ENCODE data around the gene GDF2.

GDF2 gene

DNA sequence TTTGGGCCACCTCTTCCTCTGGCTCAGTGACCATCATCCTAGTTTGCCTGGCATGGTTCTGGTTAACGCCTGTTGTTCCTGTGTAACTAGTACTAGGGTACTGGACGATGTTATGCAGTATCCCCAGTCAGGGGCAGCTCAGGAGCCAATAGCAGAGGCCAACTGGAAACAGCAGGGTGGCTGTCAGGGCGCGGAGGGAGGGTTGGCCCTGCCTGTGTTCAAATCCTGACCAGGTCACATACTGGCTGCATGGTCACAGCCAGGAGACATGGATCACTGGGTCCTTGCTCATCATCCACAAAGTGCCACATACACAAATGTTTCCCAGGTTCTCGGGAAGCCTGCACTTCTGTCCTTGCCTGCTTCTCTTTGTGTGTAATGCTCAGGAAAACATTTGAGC is 13.7 kb downstream of the GDF2 start:
- no peak for DNase-seq

DNA sequence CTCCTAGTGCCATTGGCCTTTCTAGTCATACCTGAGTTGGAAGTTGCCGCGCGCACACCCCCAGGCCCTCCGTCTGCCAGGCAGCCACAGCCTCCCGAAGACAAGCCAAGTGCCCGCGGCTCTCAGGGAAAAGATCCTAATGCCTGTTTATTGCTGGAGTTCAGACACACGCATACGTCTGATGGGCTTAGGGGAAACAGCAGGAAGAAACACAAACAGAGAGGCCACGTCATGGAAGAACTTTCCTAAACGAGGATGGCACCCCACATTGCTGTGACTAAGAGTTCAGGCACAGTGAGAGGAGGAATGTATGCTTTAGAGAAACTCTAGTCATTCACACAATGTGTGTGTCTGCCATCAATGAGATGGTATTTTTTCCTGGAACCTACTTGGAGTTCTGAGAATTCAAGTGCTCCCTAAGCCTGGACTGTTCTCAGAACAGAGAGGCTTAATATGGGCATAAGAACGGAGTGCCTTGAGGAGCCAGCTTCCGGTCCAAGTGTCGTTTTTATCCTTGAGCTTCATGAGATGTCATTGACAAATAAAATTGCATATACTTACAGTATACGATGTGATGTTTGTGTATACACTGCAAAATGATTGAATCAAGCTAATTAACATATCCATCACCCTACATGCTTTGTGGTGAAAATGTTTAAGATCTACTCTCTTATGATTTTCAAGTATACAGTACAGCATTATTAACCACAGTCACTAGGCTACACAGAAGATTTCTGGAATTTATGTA is 14.3 kb downstream of the GDF2 start:
- no peak for DNase-seq

DNA sequence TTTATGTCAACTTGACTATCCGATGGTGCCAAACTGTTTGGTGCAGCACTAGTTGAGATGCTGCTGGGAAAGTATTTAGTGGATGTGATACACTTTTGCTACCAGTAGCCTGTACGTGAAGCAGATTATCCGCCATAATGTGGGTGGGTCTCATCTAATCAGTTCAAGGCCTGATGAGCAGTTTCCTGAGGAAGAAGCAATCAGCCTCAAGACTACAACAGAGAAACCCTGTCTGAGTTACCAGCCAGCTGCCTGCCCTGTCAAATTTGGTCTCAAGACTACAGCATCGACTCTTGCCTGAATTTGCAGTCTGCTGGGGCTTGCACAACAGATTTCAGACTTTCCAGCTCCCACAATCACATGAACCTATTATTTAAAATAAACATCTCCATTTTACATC is 15.1 kb downstream of the GDF2 start:
- DNase-seq, result no peak

DNA sequence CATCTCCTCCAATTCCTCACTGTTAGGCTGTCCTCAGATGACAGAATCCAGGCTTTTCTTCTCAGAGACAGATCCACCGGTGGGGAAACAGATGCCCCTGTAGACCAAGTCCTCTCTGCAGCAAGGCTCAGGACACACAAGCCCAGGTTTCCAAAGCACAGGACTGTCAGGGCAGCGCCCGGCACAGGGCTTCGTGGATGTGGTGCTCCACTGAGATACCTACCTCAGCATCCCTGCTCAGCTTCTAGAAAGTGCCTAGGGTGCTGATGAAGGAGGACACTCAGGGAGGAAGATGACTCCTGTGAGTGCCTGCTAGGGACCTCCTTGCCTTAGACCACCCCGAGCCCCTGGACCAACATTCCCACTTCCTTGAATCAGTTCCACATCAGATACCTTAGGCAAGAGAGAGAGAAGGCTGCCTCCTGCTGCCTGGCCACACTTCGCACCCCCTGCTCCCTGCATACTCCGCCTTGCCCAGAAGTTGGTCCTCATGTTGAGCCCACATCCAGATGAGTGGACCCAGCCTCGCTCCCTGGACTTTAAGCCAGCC is 17.0 kb downstream of the GDF2 start:
- no peak for DNase-seq

DNA sequence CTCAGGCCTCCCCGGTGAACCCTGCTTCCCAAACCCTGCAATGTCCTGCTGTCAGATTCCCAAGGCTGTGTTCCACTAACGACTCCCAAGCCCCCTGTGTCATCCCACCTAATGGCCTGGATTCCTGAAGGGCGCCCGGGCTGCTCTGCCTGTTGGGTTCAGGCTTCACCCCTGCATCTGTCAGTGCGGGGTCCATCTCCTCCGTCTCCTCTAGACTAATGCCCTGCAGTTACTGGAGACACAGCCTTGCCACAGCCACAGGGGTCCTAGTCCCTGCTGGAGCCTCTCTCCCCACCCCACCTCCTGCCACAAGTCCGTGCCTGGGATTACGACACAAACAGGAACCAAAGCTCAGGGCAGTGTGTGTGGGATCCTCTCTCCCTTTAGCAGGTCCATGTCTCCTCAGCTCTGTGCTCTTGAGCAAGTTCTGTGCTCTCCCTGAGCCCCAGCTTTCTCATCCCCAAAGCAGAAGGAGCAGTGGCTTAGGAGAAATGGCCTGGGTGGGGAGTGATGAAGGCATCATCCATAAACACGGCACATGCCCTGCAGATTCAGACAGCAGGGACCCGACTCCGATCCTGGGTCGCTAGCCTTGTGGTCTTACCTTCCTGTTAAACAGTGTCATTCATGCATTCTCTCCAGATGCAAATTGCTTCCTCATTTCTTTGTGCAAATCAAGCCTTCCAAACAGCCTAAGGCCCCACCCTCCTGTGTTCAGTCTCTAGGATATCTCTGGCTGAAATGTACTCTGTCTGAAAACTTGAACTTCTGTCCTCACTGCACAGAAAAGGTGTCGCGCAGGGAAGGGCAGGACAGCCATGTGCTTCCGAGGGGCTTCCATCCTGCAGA is 17.7 kb downstream of the GDF2 start:
- DNase-seq, result no peak

DNA sequence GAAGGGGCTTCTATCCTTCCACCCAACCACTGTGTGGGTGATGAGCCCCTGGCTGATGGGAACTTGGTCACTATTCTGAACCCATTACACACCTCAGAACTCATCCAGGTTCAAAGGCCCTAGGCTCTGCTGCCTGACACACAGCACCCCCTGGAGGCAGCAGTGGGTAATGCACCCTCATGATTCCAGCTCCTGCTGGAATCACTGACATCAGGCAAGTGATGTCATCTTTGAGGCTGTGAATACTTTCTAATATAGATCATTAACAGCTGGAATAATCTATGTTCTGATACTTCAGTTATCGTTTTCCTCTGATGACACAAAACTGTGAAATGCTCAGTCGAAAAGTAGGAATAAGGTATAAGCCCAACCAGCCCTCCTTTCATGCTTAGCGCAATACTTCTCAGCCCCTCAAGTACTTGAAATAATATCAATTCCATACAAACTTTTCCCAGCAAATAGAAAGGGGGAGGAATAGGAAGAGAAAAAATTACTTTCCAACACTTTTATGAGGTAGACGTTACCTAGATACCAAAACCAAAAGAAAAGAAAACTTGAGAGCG is 18.4 kb downstream of the GDF2 start:
- DNase-seq, result peak; percentile 22

DNA sequence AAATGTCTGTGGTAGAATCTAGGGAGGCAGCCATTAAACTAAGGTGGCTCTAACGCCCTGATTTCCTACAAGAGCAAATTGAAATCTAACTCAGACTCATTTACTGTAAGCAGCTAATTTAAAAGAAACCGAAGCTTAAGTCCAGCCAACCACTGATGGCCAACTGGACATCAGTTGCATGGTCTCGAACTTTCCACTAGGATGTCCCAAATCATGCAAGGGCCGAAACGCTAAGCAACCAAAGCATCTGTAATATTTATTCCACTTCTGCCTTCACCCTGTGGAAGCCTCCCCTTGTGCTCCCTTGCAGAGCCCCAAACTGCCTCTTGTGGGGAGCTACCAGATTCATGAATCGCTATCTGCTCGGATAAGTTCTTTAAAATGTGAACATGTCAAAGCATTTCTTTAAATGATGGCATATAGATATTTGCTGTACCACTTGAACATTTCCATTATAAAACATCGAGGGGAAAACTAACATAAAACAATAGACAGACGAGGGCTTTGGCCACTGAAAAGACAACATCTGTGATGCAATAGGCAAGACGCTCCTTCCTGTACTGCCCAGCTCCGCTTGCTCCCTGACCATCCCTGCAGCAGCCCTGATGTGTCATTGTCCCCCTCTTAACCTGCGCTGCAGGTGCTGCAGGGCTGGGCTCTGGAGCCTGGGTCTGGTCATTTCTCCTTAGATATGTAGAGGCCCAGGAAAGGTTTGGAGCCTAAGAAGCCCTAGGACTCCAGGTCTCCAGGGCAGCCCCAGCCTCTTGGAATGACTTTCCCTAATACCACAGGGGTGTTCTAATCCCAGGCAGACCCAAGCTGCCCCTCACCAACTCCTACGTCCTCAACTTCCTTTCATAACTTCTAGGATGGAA is 23.0 kb downstream of the GDF2 start:
- no peak for DNase-seq

DNA sequence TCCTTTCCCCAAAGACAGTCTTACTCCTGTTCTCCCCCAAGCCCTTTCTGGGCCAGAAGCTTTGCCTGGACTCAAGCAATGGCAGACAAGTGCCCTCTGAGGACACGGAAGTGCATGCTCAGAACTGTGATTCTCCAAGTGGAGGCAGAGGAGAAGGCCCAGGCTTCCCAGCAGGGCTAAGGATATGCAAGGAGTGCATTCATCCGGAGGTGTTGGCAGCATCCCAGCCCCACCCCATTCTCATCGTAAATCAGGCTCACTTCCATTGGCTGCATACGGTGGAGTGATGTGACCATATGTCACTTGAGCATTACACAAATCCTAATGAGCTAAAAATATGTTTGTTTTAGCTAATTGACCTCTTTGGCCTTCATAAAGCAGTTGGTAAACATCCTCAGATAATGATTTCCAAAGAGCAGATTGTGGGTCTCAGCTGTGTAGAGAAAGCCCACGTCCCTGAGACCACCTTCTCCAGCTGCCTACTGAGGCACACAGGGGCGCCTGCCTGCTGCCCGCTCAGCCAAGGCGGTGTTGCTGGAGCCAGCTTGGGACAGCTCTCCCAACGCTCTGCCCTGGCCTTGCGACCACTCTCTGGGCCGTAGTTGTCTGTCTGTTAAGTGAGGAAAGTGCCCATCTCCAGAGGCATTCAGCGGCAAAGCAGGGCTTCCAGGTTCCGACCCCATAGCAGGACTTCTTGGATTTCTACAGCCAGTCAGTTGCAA is 24.5 kb downstream of the GDF2 start:
- DNase-seq, result peak; percentile 65

DNA sequence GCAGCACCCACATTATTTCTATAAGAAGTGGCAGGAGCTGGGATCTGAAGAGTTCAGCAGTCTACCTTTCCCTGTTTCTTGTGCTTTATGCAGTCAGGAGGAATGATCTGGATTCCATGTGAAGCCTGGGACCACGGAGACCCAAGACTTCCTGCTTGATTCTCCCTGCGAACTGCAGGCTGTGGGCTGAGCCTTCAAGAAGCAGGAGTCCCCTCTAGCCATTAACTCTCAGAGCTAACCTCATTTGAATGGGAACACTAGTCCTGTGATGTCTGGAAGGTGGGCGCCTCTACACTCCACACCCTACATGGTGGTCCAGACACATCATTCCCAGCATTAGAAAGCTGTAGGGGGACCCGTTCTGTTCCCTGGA is 25.0 kb downstream of the GDF2 start:
- DNase-seq, result no peak

DNA sequence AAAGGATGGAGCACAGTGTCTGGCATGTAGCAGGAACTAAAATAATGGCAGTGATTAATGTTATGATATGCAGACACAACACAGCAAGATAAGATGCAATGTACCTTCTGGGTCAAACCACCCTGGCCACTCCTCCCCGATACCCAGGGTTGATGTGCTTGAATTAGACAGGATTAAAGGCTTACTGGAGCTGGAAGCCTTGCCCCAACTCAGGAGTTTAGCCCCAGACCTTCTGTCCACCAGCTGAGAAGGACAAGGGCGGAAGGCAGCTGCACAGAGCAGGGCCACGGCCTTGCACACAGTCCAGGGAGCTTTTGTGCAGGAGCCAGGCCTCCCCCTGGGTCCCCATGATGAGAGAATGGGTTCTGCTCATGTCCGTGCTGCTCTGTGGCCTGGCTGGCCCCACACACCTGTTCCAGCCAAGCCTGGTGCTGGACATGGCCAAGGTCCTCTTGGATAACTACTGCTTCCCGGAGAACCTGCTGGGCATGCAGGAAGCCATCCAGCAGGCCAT is 25.9 kb downstream of the GDF2 start, which contains the start of gene RBP3:
TSS of gene RBP3 (plus strand) at position 226 of the 514 bp plus-strand sequence. CDS start at position 348, 122 bp downstream.
- no peak for DNase-seq

DNA sequence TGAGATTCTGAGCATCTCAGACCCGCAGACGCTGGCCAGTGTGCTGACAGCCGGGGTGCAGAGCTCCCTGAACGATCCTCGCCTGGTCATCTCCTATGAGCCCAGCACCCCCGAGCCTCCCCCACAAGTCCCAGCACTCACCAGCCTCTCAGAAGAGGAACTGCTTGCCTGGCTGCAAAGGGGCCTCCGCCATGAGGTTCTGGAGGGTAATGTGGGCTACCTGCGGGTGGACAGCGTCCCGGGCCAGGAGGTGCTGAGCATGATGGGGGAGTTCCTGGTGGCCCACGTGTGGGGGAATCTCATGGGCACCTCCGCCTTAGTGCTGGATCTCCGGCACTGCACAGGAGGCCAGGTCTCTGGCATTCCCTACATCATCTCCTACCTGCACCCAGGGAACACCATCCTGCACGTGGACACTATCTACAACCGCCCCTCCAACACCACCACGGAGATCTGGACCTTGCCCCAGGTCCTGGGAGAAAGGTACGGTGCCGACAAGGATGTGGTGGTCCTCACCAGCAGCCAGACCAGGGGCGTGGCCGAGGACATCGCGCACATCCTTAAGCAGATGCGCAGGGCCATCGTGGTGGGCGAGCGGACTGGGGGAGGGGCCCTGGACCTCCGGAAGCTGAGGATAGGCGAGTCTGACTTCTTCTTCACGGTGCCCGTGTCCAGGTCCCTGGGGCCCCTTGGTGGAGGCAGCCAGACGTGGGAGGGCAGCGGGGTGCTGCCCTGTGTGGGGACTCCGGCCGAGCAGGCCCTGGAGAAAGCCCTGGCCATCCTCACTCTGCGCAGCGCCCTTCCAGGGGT is 26.6 kb downstream of the GDF2 start:
- no peak for DNase-seq

DNA sequence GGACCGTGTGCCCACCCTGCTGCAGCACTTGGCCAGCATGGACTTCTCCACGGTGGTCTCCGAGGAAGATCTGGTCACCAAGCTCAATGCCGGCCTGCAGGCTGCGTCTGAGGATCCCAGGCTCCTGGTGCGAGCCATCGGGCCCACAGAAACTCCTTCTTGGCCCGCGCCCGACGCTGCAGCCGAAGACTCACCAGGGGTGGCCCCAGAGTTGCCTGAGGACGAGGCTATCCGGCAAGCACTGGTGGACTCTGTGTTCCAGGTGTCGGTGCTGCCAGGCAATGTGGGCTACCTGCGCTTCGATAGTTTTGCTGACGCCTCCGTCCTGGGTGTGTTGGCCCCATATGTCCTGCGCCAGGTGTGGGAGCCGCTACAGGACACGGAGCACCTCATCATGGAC is 27.3 kb downstream of the GDF2 start:
- no peak for DNase-seq

DNA sequence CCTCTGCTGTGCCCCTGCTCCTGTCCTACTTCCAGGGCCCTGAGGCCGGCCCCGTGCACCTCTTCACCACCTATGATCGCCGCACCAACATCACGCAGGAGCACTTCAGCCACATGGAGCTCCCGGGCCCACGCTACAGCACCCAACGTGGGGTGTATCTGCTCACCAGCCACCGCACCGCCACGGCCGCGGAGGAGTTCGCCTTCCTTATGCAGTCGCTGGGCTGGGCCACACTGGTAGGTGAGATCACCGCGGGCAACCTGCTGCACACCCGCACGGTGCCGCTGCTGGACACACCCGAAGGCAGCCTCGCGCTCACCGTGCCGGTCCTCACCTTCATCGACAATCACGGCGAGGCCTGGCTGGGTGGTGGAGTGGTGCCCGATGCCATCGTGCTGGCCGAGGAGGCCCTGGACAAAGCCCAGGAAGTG is 27.7 kb downstream of the GDF2 start:
- no peak for DNase-seq

DNA sequence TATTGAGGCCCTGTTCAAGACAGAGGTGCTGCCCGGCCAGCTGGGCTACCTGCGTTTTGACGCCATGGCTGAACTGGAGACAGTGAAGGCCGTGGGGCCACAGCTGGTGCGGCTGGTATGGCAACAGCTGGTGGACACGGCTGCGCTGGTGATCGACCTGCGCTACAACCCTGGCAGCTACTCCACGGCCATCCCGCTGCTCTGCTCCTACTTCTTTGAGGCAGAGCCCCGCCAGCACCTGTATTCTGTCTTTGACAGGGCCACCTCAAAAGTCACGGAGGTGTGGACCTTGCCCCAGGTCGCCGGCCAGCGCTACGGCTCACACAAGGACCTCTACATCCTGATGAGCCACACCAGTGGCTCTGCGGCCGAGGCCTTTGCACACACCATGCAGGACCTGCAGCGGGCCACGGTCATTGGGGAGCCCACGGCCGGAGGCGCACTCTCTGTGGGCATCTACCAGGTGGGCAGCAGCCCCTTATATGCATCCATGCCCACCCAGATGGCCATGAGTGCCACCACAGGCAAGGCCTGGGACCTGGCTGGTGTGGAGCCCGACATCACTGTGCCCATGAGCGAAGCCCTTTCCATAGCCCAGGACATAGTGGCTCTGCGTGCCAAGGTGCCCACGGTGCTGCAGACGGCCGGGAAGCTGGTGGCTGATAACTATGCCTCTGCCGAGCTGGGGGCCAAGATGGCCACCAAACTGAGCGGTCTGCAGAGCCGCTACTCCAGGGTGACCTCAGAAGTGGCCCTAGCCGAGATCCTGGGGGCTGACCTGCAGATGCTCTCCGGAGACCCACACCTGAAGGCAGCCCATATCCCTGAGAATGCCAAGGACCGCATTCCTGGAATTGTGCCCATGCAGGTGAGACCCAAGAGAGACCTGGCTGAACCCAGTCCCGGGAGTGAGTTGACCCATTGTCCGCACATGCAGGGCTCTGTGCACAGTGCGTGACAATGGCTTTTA is 28.7 kb downstream of the GDF2 start:
- DNase-seq, result no peak

DNA sequence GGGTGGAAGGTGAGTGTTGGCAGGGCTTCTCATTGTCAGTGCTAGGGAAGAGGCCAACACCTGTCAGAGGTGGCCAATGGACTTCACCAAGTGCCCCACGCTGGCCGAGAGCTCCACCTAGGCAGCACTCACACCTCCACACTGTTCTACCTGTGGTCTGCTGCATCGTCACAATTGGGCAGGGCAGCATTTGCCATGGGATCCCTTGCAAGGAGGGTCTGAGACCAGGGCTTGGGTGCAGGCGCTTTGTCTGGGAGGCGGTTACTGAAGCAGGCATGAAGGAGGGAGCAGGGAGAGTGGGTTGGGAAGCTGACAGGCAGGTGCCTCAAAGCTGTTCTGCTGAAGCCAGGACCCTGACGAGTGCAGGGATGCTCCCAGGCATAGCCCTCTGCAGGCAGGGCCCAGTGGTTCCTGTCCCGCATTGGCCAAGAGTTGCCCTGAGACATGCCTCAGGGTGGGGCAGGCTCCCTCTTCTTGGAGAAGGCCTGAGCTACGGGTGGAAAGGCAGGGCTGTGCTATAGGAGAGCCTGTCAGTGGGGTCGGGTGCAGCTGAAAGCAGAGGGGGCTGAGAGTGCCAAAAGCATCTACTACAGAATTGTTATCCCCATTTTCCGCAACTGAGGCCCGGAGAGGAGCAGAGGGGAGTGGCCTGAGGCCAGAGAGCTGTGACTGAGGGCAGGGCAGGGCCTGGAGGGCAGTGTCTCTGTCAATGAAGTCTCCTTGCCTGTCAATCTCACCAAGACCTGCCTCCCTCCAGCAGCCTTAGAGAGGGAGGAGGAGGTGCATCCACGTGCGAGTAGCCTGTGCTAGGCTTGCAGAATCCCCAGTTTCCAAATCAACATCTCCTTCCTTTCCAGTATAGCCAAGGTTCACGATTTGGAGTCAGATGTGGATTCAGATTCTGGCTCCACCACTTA is 29.9 kb downstream of the GDF2 start:
- no peak for DNase-seq

DNA sequence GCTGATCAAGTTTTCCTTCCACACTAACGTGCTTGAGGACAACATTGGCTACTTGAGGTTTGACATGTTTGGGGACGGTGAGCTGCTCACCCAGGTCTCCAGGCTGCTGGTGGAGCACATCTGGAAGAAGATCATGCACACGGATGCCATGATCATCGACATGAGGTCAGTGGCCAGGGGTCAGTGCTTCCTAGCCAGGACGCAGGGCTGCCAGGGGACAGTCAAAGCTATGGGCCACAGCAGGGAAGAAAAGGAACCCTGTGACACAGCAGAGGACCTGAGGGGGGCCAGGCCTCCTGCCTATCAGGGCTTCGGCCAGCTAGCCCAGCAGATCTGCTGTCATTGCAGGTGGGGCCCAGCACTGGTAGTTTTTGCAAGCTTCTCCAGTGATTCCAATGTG is 31.1 kb downstream of the GDF2 start:
- no peak for DNase-seq

DNA sequence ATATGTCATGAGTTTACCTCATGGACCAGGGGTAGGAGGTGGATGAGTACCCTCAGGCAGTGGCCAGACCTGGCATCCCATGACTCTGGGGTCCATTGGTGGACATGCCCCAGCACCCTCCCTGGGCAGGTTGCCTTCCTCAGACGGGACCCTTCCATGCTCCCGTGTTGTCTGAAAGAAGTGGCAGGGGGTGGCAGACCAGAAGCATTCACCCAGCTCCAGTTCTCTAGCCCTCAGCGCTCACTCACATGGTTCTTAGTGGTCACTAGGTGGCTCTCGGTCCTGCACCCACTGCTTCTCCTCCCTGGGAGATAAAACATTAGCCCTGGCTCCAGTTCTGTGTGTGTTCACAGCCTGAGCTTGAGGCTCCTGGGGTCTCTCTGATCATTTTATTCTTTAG is 31.9 kb downstream of the GDF2 start:
- DNase-seq, result no peak

DNA sequence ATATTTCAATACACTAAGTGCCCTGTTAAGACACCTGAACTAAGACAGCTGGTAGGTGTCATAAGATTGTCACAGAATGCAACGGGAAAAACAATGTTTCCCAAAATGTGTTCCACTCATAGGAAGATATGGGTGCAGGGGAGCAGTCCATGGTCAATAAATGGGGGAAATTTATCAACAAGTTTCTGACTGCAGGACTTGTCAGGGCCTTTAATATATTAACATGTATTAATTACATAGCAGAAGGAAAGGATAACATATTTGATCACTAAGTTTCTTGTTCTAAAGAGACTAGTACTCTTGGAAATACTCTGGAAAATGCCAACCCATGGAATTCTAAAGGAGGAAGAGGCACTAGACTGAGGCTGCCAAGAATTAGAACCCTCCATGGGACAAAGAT is 32.6 kb downstream of the GDF2 start:
- DNase-seq, result no peak

Measured in NCI-H1436 (cell line).